Osteoblast (primary cell): Measurements from ENCODE around the gene BANP. TPM values are rescaled to one million over a fixed set of nuclear protein-coding genes. Genes with fewer than 3 reads are reported as not detected.
"Not testable (repeated sequence)": the region's sequence is repeated elsewhere in the genome, so short reads cannot be mapped to it uniquely, and the experiment has no call there.

ENCODE experiments used
- DNase-seq: peaks from one replicate; pipeline ENCODE4 v3.0.0; 2011; ENCODE audit warnings: low spot score, mixed read lengths; ENCODE audit not compliant: insufficient read length; ENCODE audit errors: missing footprints
- H2AFZ ChIP-seq: 2 replicates; pipeline ENCODE4 v1.6.0; 2011; ENCODE audit warnings: mild to moderate bottlenecking, low read length
- H3K27ac ChIP-seq: 2 replicates; pipeline ENCODE4 v1.5.1; 2011; ENCODE audit warnings: mild to moderate bottlenecking, low read depth, low read length, moderate library complexity
- H3K27me3 ChIP-seq: 2 replicates; pipeline ENCODE4 v1.6.0; 2012; ENCODE audit warnings: mild to moderate bottlenecking, control low read depth, inconsistent platforms, low read length, moderate library complexity; ENCODE audit not compliant: insufficient read depth
- H3K36me3 ChIP-seq: 2 replicates; pipeline ENCODE4 v1.5.1; 2011; ENCODE audit warnings: mild to moderate bottlenecking, low read length, control low read depth, moderate library complexity; ENCODE audit not compliant: insufficient read depth
- H3K4me1 ChIP-seq: 2 replicates; pipeline ENCODE4 v1.5.1; 2011; ENCODE audit warnings: mild to moderate bottlenecking, low read length, control low read depth, moderate library complexity; ENCODE audit not compliant: insufficient read depth
- H3K4me2 ChIP-seq: 2 replicates; pipeline ENCODE4 v1.6.0; 2011; ENCODE audit warnings: mild to moderate bottlenecking, low read length; ENCODE audit not compliant: insufficient read depth
- H3K4me3 ChIP-seq: fragments of 200-600 bp; sonication (generic); 3 replicates; pipeline ENCODE4 v1.5.1; 2012; ENCODE audit warnings: mild to moderate bottlenecking, low read length, inconsistent platforms; ENCODE audit not compliant: insufficient read depth
- H3K79me2 ChIP-seq: 2 replicates; pipeline ENCODE4 v1.6.0; 2012; ENCODE audit warnings: mild to moderate bottlenecking, low read length, control low read depth, inconsistent platforms; ENCODE audit not compliant: insufficient read depth
- H3K9me3 ChIP-seq: 2 replicates; pipeline ENCODE4 v1.5.1; 2011; ENCODE audit warnings: low read depth, low read length, control low read depth
- H4K20me1 ChIP-seq: 2 replicates; pipeline ENCODE4 v1.6.0; 2012; ENCODE audit warnings: mild to moderate bottlenecking, low read length, control low read depth; ENCODE audit not compliant: insufficient read depth
- total RNA-seq: library from RNA; depleted of rRNA; stranded (reverse); fragments of >200 nt; gene quantifications from 2 replicates; pipeline ENCODE4 v1.2.3, GENCODE V29; 2012

Gene BANP
- total RNA-seq, 1 donor, result 23.5 TPM

- H3K27ac ChIP-seq, H3K4me3 ChIP-seq, H4K20me1 ChIP-seq, H3K4me1 ChIP-seq, DNase-seq, H3K79me2 ChIP-seq, H3K36me3 ChIP-seq, H3K9me3 ChIP-seq, H2AFZ ChIP-seq, H3K4me2 ChIP-seq: not testable (repeated sequence)
- H3K27me3 ChIP-seq, result peaks cover 22% of the 10 kb centered on the region
Measured at GRCh38 chr16:88092791-88093555, 141.7 kb downstream of the BANP start.

- H3K27ac ChIP-seq, H2AFZ ChIP-seq, H3K4me3 ChIP-seq, H3K36me3 ChIP-seq, H4K20me1 ChIP-seq, H3K4me2 ChIP-seq, H3K79me2 ChIP-seq, H3K4me1 ChIP-seq, H3K9me3 ChIP-seq: not testable (repeated sequence)
- peak; percentile 17 for DNase-seq
- peaks cover 14% of the 10 kb centered on the region for H3K27me3 ChIP-seq
Measured at GRCh38 chr16:88093556-88094252, 142.5 kb downstream of the BANP start.

DNA sequence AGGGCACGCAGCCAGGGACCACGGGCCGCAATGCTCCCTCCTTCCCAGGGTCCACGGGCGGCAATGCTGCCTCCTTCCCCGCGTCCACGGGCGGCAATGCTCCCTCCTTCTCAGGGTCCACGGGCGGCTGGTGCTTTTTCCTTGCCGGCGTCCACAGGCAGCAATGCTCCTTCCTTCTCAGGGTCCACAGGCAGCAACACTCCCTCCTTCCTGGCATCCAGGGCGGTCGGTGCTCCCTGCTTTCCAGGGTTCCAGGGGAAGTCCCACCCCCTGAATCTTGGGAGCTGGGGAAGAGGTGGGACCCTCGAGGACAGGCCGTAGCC is 143.0 kb downstream of the BANP start:
- H2AFZ ChIP-seq, H3K27ac ChIP-seq, H3K4me1 ChIP-seq, H3K79me2 ChIP-seq, H4K20me1 ChIP-seq, H3K9me3 ChIP-seq, H3K4me2 ChIP-seq, H3K36me3 ChIP-seq, H3K4me3 ChIP-seq, H3K27me3 ChIP-seq: not testable (repeated sequence)
- peak; percentile 36 for DNase-seq

DNA sequence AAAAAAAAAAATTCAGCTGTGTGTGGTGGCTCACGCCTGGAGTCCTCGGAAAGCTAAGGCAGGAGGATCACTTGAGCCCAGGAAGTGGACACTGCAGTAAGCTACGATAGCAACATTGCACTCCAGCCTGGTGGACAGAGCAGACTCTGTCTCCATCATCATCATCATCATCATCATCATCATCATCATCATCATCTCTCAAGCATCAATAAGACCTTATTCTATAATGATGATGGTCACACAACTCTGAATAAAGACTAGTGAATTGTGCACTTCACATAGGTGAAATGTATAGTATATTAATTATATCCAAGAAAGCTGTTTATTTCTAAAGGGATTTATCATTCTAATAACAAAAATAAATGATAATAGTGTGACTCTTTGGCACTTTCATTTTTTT is 143.7 kb downstream of the BANP start:
- peak; percentile 53 for DNase-seq
- not testable (repeated sequence) for H3K27ac ChIP-seq, H3K27me3 ChIP-seq, H3K36me3 ChIP-seq, H3K4me3 ChIP-seq, H3K79me2 ChIP-seq, H2AFZ ChIP-seq, H3K9me3 ChIP-seq, H3K4me1 ChIP-seq, H3K4me2 ChIP-seq, H4K20me1 ChIP-seq

GRCh38 chr16:88096659-88097058 is 145.4 kb downstream of the BANP start:
- not testable (repeated sequence) for H3K27ac ChIP-seq, H2AFZ ChIP-seq, H3K79me2 ChIP-seq, H3K4me3 ChIP-seq, H3K9me3 ChIP-seq, H4K20me1 ChIP-seq, H3K4me1 ChIP-seq, H3K36me3 ChIP-seq, H3K4me2 ChIP-seq
- peaks cover 19% of the 10 kb centered on the region for H3K27me3 ChIP-seq
- peak; percentile 27 for DNase-seq

DNA sequence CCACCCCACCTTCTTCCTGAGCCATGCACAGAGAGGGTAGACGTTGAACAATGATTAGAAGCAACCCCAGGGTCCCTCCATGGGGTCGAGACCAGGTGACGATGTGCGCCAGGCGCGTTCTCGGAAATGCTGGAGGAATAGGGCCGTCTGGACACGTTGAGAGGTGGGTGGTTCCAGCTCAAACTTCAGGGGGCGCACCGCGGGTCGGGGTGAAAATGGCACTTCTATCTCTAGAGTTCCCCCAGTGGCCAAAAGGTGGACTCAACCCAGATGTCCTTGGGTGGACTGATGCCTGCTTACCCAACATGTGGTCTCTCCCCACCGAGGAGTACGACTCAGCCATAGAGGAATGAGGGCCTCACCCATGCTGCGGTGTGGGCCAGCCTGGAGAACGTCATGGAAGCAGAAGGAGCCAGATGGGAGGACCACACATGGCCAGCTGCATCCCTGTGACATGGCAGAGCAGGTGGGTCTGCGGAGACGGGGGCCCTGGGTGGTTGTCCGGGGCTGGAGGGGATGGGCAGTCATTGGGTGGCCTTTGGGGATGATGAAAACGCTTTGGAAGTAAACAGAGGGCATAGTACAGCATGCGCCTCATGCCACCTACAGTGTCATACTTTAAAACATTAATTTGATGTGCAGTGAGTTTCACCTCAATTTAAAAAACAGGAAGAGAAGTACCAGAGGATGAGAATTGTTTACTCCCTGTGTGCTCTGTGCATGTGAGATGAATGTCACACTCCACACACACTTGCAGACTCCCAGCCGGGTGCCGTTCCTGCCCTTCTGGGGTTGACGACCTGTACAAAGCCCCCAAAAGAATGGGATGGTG is 147.7 kb downstream of the BANP start:
- not testable (repeated sequence) for H3K27ac ChIP-seq, H4K20me1 ChIP-seq, H3K36me3 ChIP-seq, H3K4me3 ChIP-seq, H3K4me1 ChIP-seq, H3K79me2 ChIP-seq, H2AFZ ChIP-seq, H3K4me2 ChIP-seq, H3K9me3 ChIP-seq
- peak; percentile 89 for DNase-seq
- peaks cover 20% of the 10 kb centered on the region for H3K27me3 ChIP-seq
